Subcutaneous adipose tissue (tissue), 4 donors: ENCODE measurements around the gene DUSP1. TPM values are rescaled to one million over a fixed set of nuclear protein-coding genes. Genes with fewer than 3 reads are reported as not detected.

Source experiments
- CTCF ChIP-seq: fragments of 450-650 bp; IDR thresholded peaks from one replicate; pipeline ENCODE4 v1.5.1; 2016; ENCODE audit warnings: low read depth, mild to moderate bottlenecking, control low read depth, antibody characterized with exemption, moderate library complexity
- total RNA-seq, 4 donors: library from RNA; depleted of rRNA; stranded (reverse); fragments of >200 nt; gene quantifications; one replicate each; pipeline ENCODE4 v1.1.0, GENCODE V29; 2016

The DUSP1 gene
- total RNA-seq, 4 donors from 2014 or later = 742 to 1,576 (median 1,059) TPM

- no peak for TF ChIP-seq CTCF
These were observed 41.4 kb downstream of the DUSP1 start for GRCh38 chr5:172729588-172729987.

- TF ChIP-seq CTCF = no peak
These were observed 42.3 kb downstream of the DUSP1 start for GRCh38 chr5:172728481-172729241.

- TF ChIP-seq CTCF = no peak
These were observed 43.4 kb downstream of the DUSP1 start for GRCh38 chr5:172727551-172727950.

- no peak for TF ChIP-seq CTCF
These were observed 44.0 kb downstream of the DUSP1 start for GRCh38 chr5:172726966-172727365.

- no peak for TF ChIP-seq CTCF
These were observed 45.2 kb downstream of the DUSP1 start for GRCh38 chr5:172725785-172726184.

GRCh38 chr5:172725273-172725672 is 45.7 kb downstream of the DUSP1 start:
- TF ChIP-seq CTCF = no peak

GRCh38 chr5:172724242-172725183 is 46.5 kb downstream of the DUSP1 start:
- TF ChIP-seq CTCF = no peak
